Measurements from ENCODE around the gene SELPLG. TPM values are rescaled to one million over a fixed set of nuclear protein-coding genes. Genes with fewer than 3 reads are reported as not detected.
"Not testable (repeated sequence)": the region's sequence is repeated elsewhere in the genome, so short reads cannot be mapped to it uniquely, and the experiment has no call there.

The SELPLG gene
- 0.74 and 1.1 TPM in 2 replicates for total RNA-seq (2014; rRNA removed; shearing (Covaris generic))

- no peak for DNase-seq (ENCODE audit: low spot score)
- in situ Hi-C loops (cut with HindIII; ENCODE audit: low sequenced_read_pairs): no loop called here
These were observed at the start of gene SELPLG for GRCh38 chr12:108633534-108634248. Gene SELPLG (minus strand): TSS chr12:108633894. CDS start chr12:108624307, 9,587 bp downstream.

DNA sequence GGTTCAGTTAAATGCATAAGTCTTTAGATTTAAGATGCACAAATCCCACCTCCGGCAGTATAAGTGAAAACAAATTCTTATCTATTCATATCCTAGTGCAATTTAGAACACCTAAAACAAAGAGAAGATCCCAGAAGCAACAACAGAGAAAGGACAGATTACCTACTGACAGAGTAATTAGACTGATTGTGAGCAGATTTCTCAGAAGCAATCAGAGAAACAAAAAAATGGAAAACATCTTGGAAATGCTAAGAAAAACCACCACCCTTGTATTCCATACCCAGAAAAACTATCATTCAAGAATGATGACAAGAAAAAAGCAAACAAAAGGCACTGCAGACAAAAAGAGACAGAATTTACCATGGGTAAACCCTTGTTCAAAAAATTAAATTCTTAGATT, 47.6 kb upstream of the SELPLG start:
- in situ Hi-C loops (cut with HindIII; ENCODE audit: low sequenced_read_pairs): no loop called here
- no peak for DNase-seq (ENCODE audit: low spot score)

DNA sequence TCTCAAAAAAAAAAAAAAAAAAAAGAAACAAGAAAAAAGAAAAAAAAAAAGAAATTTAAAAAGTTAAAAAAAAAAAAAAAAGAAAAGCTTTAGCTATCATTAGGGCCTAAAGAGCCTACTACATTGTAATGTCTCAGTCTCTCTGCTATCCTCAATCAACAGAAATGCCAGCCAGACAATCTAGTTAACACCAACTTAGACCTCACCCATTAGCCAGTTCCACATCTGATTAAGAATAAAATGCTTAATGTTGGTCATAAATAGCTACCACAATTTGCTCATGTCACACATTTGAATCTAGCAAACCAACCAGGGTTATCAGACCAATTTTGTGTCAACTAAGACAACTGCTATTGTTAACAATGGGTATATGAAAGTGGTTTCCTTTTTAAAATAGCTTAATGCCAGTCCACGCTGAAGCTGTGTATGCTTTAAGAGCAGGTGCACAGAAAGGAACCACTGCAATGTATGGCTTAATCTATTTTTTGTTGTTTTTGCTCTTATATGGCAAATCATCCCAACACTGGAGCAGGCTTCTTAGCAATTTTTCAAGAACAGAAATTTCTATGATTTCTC, 45.5 kb upstream of the SELPLG start:
- in situ Hi-C loops (cut with HindIII; ENCODE audit: low sequenced_read_pairs): no loop called here
- DNase-seq (ENCODE audit: low spot score): no peak

GRCh38 chr12:108678104-108678730, 44.5 kb upstream of the SELPLG start:
- in situ Hi-C loops (cut with HindIII; ENCODE audit: low sequenced_read_pairs): no loop called here
- no peak for DNase-seq (ENCODE audit: low spot score)

GRCh38 chr12:108677381-108677780, 43.7 kb upstream of the SELPLG start:
- in situ Hi-C loops (cut with HindIII; ENCODE audit: low sequenced_read_pairs): no loop called here
- no peak for DNase-seq (ENCODE audit: low spot score)

DNA sequence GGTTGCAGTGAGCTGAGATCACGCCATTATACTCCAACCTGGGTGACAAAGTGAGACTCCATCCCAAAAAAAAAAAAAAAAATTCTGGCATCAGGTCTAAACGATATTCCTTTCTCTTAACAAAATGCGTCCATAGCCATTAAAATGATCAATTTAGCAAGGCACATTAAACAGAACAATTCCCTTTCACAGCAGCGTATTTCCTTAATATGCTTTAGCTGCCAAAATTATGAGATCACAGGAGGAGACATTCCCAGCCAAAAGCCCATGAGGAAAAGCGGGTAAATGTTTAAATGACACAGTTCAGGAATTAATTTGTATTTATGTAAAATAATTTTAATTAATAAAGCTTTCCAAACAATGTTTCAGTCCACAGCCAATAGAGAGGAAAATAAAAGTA, 43.0 kb upstream of the SELPLG start:
- no peak for DNase-seq (ENCODE audit: low spot score)
- in situ Hi-C loops (cut with HindIII; ENCODE audit: low sequenced_read_pairs): no loop called here

- in situ Hi-C loops (cut with HindIII; ENCODE audit: low sequenced_read_pairs): no loop called here
- DNase-seq (ENCODE audit: low spot score): no peak
These were observed 42.1 kb upstream of the SELPLG start for GRCh38 chr12:108675792-108676191.

GRCh38 chr12:108672054-108672453, 38.4 kb upstream of the SELPLG start:
- no peak for DNase-seq (ENCODE audit: low spot score)
- in situ Hi-C loops (cut with HindIII; ENCODE audit: low sequenced_read_pairs): no loop called here

DNA sequence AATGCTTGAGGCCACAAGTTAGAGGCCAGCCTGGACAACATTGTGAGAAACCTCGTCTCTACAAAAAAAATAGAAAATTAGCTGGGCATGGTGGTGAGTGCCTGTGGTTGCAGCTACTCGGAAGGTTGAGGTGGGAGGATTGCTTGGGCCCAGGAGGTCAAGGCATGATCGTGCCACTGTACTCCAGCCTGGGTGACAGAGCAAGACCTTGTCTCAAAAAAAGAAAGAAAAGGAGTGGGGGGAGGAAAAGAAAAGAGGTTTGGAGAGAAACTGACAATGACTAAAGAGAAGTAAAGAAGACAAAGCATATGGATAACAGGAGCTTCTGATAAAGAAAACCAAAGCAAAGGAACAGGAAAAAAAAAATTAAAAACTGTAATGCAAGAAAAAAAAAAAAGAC, 37.4 kb upstream of the SELPLG start:
- no peak for DNase-seq (ENCODE audit: low spot score)
- in situ Hi-C loops (cut with HindIII; ENCODE audit: low sequenced_read_pairs): no loop called here

DNA sequence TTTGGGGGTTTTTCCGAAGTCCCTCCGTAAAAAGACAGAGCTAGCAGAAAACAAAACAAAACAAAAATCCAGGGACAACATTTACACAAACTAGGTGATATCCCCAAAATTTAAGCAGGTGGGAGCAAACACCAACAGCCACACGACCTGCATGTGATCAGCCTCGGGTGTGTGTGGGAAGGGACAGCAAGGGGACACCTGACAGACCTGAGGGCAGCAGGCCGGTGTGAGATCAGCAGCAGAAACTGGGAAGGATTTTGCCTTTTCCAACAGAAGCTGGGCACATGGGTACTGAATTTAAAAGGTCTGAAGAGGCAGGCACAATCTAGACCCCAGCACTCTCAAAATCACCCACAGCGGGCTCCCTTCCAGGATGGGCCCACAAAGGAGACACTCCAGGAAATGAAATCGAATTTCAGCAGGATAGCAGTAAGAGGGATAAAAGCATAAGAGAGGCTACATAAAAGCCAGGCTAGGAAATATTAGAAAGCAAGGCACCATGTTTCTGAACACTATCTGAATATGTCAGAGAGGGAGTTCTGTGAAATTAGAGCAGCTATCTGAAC, 36.5 kb upstream of the SELPLG start:
- DNase-seq (ENCODE audit: low spot score): no peak
- in situ Hi-C loops (cut with HindIII; ENCODE audit: low sequenced_read_pairs): no loop called here

DNA sequence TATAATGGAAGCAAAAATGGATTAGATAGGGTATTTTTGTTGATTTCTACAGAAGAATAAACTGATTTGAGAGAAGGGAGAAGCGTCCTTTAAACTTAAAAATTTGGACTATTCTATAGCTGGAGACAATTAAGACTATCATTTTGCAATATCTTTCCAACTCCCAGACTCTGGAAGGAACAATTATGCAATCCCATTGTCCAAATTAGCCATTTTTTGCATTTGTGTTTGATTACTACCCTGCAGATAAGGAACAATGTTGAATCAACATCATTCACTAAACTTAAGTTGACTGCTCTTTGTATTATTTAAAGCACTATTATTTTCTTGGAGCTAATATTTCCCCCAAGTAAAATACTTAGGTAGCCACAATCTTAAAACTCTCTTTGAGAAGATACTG, 34.8 kb upstream of the SELPLG start:
- in situ Hi-C loops (cut with HindIII; ENCODE audit: low sequenced_read_pairs): no loop called here
- no peak for DNase-seq (ENCODE audit: low spot score)

GRCh38 chr12:108668063-108668462, 34.4 kb upstream of the SELPLG start:
- no peak for DNase-seq (ENCODE audit: low spot score)
- in situ Hi-C loops (cut with HindIII; ENCODE audit: low sequenced_read_pairs): no loop called here

GRCh38 chr12:108667349-108667748, 33.7 kb upstream of the SELPLG start:
- in situ Hi-C loops (cut with HindIII; ENCODE audit: low sequenced_read_pairs): no loop called here
- DNase-seq (ENCODE audit: low spot score): no peak

DNA sequence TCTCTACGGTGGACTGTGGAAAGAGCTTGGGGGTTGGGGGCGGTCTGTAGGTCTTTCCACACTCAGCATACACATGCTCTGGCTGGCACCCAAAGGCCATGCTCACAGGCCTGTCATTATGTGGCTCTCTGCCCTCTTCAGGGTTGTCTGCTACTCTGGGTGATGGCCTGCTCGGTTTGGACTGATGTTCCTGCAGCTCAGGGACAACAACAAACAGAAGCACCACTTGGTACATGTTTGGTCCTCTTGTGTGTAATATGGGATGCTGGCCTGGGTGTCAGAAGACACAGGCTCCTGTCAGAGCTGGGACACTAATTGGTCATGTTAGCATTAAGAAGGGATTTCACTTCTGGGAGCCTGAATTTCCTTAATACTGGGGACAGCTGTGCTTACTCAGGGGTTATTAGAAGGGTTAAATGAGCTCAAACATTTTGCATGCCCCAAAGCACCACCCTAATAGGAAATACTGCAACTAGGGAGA, 32.7 kb upstream of the SELPLG start:
- peak; percentile 23 for DNase-seq (ENCODE audit: low spot score)
- in situ Hi-C loops (cut with HindIII; ENCODE audit: low sequenced_read_pairs): no loop called here

DNA sequence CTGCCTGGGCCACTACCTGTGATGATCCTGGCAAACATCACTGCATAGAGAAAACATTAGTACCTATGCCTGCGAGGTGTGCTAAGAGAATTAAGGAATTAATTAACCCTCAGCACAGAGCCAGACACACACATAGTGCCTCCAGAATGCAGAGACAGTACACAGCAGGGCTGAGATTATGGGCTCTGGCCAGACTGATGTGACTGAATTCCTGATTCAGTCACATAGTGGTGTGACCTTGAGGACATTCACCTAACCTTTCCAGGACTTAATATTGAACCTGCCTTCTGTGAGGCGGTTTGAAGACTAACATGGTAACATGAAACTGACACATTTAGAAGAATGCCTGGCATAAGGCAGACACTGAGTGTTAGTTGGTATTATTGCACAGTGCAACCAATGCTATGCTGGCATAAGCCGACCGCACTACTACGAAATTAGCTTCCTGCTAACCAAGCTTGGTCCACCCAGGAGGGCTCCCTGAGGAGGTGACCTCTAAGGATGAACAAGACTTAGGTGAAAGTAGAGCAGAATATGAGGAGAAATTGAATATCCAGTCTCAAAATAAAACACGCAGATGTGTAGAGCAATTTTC, 32.0 kb upstream of the SELPLG start:
- no peak for DNase-seq (ENCODE audit: low spot score)
- in situ Hi-C loops (cut with HindIII; ENCODE audit: low sequenced_read_pairs): no loop called here

DNA sequence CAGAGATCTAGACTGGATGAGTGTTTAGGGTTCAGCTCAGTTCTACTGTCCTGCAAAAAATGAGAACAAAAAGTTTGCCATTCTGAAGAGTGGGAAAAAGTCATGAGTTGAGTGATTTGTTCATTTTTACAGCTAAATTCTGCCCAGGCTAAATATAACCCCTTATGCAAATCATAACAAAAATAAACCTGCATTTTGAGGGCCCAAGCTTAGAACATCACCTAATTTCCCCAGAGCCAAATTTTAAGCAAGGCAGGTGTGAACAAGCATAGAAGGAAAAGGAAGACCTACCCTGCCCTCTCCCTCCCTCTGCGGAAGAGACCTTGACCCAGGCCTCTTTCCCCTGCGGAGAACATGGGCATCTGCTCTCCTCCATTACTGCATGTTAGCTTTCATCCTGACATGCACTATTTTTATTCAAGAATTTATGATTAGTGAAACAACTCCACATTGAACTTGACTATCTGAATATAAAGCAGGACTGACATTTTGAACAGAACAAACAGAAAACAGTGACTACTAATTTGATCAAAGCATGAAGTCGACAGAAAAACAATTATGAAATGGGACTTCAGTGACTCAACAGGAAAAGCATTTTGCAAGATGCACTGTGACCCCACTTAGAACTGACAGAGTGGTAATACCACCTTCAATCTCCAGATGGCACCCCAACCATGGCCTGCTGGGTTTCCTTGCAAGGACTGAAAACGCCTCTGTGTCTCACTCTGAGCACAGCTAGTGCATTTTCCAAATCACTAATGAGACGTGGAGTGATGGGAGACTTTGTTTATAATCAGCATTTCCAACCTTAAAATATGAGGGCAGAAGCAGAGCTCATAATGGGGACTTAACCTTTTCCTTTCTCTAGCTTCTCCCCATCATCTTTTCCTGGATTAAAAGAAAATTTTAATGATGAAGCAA, 30.9 kb upstream of the SELPLG start:
- DNase-seq (ENCODE audit: low spot score): peak; percentile 93
- in situ Hi-C loops (cut with HindIII; ENCODE audit: low sequenced_read_pairs): no loop called here

GRCh38 chr12:108663324-108664015, 29.8 kb upstream of the SELPLG start:
- in situ Hi-C loops (cut with HindIII; ENCODE audit: low sequenced_read_pairs): no loop called here
- no peak for DNase-seq (ENCODE audit: low spot score)

DNA sequence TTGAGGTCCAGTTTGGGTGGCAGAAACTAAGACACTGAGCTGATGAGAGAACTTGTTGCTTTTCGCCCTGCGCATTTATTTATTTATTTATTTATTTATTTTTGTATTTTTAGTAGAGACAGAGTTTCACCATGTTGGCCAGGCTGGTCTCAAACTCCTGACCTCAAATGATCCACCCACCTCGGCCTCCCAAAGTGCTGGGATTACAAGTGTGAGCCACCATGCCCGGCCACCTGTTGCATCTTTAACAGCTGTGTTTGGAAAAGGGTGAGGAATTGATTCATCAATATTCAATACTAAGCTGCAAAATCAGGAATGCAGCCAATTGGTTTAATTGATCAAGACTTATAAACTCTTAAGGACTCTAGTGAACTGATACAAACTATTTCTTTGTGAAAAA, 24.4 kb upstream of the SELPLG start:
- in situ Hi-C loops (cut with HindIII; ENCODE audit: low sequenced_read_pairs); DNase-seq (ENCODE audit: low spot score): not testable (repeated sequence)

All from G401 (cell line).